Loucy (cell line): ENCODE data around the gene PPP4R4.
A peak's percentile ranks its signal among the peaks of the same experiment; 100 is the strongest.

Source experiments
- H2AFZ ChIP-seq: fragments of 200-600 bp; sonication (generic); 2 replicates; pipeline ENCODE4 v1.6.0; 2016; ENCODE audit warnings: antibody characterized with exemption, mild to moderate bottlenecking, low read length, moderate library complexity
- H3F3A ChIP-seq: fragments of 200-600 bp; 2 replicates; pipeline ENCODE4 v1.6.0; 2016; ENCODE audit warnings: antibody characterized with exemption, low read depth, mild to moderate bottlenecking
- H3K27me3 ChIP-seq: fragments of 200-600 bp; sonication (generic); 2 replicates; pipeline ENCODE4 v1.6.1; 2014; ENCODE audit warnings: low read length, mild to moderate bottlenecking; ENCODE audit not compliant: insufficient read depth, poor library complexity, severe bottlenecking
- H3K36me3 ChIP-seq: fragments of 200-600 bp; sonication (generic); 2 replicates; pipeline ENCODE4 v1.6.1; 2016; ENCODE audit warnings: low read length; ENCODE audit not compliant: insufficient read depth
- H3K4me1 ChIP-seq: fragments of 200-600 bp; sonication (generic); 2 replicates; pipeline ENCODE4 v1.5.1; 2014; ENCODE audit warnings: low read length, mild to moderate bottlenecking; ENCODE audit not compliant: insufficient read depth, poor library complexity, severe bottlenecking
- H3K4me2 ChIP-seq: fragments of 200-600 bp; sonication (generic); 2 replicates; pipeline ENCODE4 v1.6.0; 2014; ENCODE audit warnings: antibody characterized with exemption, low read length, low read depth, mild to moderate bottlenecking; ENCODE audit not compliant: poor library complexity, severe bottlenecking
- H3K4me3 ChIP-seq: fragments of 200-600 bp; sonication (generic); 2 replicates; pipeline ENCODE4 v1.5.1; 2014; ENCODE audit warnings: low read length, mild to moderate bottlenecking, mixed read lengths; ENCODE audit not compliant: poor library complexity, severe bottlenecking
- H3K79me2 ChIP-seq: fragments of 200-600 bp; sonication (generic); 2 replicates; pipeline ENCODE4 v1.6.1; 2014; ENCODE audit warnings: low read length; ENCODE audit not compliant: insufficient read depth
- H3K9ac ChIP-seq: fragments of 200-600 bp; sonication (generic); 2 replicates; pipeline ENCODE4 v1.6.0; 2014; ENCODE audit warnings: mild to moderate bottlenecking, low read depth, low read length, moderate library complexity; ENCODE audit not compliant: poor library complexity, severe bottlenecking
- H3K9me2 ChIP-seq: fragments of 200-600 bp; sonication (generic); replicated peaks from 2 replicates; pipeline ENCODE4 v1.6.1; 2016; ENCODE audit warnings: low read depth, low read length, mixed read lengths
- H3K9me3 ChIP-seq: fragments of 200-600 bp; sonication (generic); 2 replicates; pipeline ENCODE4 v1.6.1; 2014; ENCODE audit warnings: mild to moderate bottlenecking, antibody characterized with exemption, low read length, low read depth; ENCODE audit not compliant: insufficient read depth
- H4K20me1 ChIP-seq: fragments of 200-600 bp; sonication (generic); 2 replicates; pipeline ENCODE4 v1.6.0; 2014; ENCODE audit warnings: antibody characterized with exemption, low read length, mild to moderate bottlenecking; ENCODE audit not compliant: insufficient read depth, poor library complexity, severe bottlenecking
- CTCF ChIP-seq: fragments of 200-600 bp; sonication (generic); conservative IDR thresholded peaks from 2 replicates; pipeline ENCODE4 v1.5.1; 2014; ENCODE audit warnings: mild to moderate bottlenecking, antibody characterized with exemption, low read length
- EZH2phosphoT487 ChIP-seq: fragments of 200-600 bp; IDR thresholded peaks from 2 replicates; pipeline ENCODE4 v1.6.1; 2018; ENCODE audit warnings: antibody characterized with exemption, mild to moderate bottlenecking, moderate library complexity, borderline replicate concordance

PPP4R4 gene

GRCh38 chr14:94157197-94157596, 16.9 kb upstream of the PPP4R4 start:
- Histone ChIP-seq H3K27me3 (no peaks in the 10 kb centered on the region), H3K9ac (no peak overlapping the region), H2AFZ (no peak overlapping the region), H3K36me3 (no peaks in the 10 kb centered on the region), H3K9me3 (no peaks in the 10 kb centered on the region), H3K4me1 (peaks cover 6% of the 10 kb centered on the region), H3F3A (no peaks in the 10 kb centered on the region), H3K4me3 (no peak overlapping the region), H3K9me2 (no peaks in the 10 kb centered on the region), H3K79me2 (no peaks in the 10 kb centered on the region), H3K4me2 (no peak overlapping the region), H4K20me1 (no peaks in the 10 kb centered on the region)
- TF ChIP-seq CTCF = no peak
- TF ChIP-seq EZH2phosphoT487 = no peak

GRCh38 chr14:94158239-94158883, 15.8 kb upstream of the PPP4R4 start:
- no peak overlapping the region for H3K9ac ChIP-seq
- no peaks in the 10 kb centered on the region for H3K36me3 ChIP-seq
- H3K4me3 ChIP-seq = no peak overlapping the region
- no peaks in the 10 kb centered on the region for H4K20me1 ChIP-seq
- no peaks in the 10 kb centered on the region for H3K79me2 ChIP-seq
- peaks cover 7% of the 10 kb centered on the region for H3K4me1 ChIP-seq
- TF ChIP-seq CTCF (no peak), EZH2phosphoT487 (no peak)
- no peak overlapping the region for H3K4me2 ChIP-seq
- no peaks in the 10 kb centered on the region for H3K9me3 ChIP-seq
- H2AFZ ChIP-seq = no peak overlapping the region
- H3K9me2 ChIP-seq = no peaks in the 10 kb centered on the region
- H3F3A ChIP-seq = no peaks in the 10 kb centered on the region
- H3K27me3 ChIP-seq = no peaks in the 10 kb centered on the region

- no peaks in the 10 kb centered on the region for H4K20me1 ChIP-seq
- TF ChIP-seq EZH2phosphoT487 (no peak), CTCF (no peak)
- no peaks in the 10 kb centered on the region for H3K36me3 ChIP-seq
- no peaks in the 10 kb centered on the region for H3K27me3 ChIP-seq
- no peaks in the 10 kb centered on the region for H3F3A ChIP-seq
- no peaks in the 10 kb centered on the region for H3K9me3 ChIP-seq
- no peak overlapping the region for H3K4me2 ChIP-seq
- no peaks in the 10 kb centered on the region for H3K79me2 ChIP-seq
- H2AFZ ChIP-seq = peak overlapping the region; percentile 48
- no peak overlapping the region for H3K9ac ChIP-seq
- H3K4me3 ChIP-seq = no peak overlapping the region
- H3K9me2 ChIP-seq = no peaks in the 10 kb centered on the region
- H3K4me1 ChIP-seq = peaks cover 7% of the 10 kb centered on the region
Measured at GRCh38 chr14:94161058-94161457, 13.1 kb upstream of the PPP4R4 start.
